ENCODE data around the gene SLC25A44. TPM values are rescaled to one million over a fixed set of nuclear protein-coding genes. Genes with fewer than 3 reads are reported as not detected.

Gene SLC25A44
- total RNA-seq, 1 experiment from 2014 or later: 30.9 TPM

GRCh38 chr1:156155756-156156510 lies 38.0 kb upstream of the SLC25A44 start:
- Histone ChIP-seq H3K27ac (ENCODE audit: low read depth, low read length, poor library complexity, severe bottlenecking) (no peak overlapping the region), H3K9me3 (ENCODE audit: low read depth, low read length, poor library complexity, severe bottlenecking) (no peaks in the 10 kb centered on the region), H3K36me3 (ENCODE audit: insufficient read depth, low read length, poor library complexity, severe bottlenecking) (no peaks in the 10 kb centered on the region), H3K27me3 (replicated peaks; ENCODE audit: insufficient read depth, low read depth, low read length, poor library complexity) (no peaks in the 10 kb centered on the region), H3K4me3 (ENCODE audit: low read depth, low read length, poor library complexity, severe bottlenecking) (no peak overlapping the region), H3K4me1 (ENCODE audit: insufficient read depth, low read length, poor library complexity, severe bottlenecking) (peaks cover 5% of the 10 kb centered on the region)
- TF ChIP-seq CTCF (conservative IDR thresholded peaks at IDR 0.05; ENCODE audit: low read depth, low read length) (no peak), EZH2 (IDR thresholded peaks at IDR 0.05; ENCODE audit: borderline replicate concordance, low read depth, low read length, poor library complexity, severe bottlenecking) (no peak)
- ChIA-PET CTCF (no interaction called here), POLR2A (ENCODE audit: low non-redundant PET) (no interaction called here)
- DNase-seq (ENCODE audit: low spot score): no peak
- intact Hi-C loops (cut with micrococcal nuclease; ENCODE audit: unreplicated experiment): no loop called here
- no TSS peak for BruUV-seq (replicated peaks)

DNA sequence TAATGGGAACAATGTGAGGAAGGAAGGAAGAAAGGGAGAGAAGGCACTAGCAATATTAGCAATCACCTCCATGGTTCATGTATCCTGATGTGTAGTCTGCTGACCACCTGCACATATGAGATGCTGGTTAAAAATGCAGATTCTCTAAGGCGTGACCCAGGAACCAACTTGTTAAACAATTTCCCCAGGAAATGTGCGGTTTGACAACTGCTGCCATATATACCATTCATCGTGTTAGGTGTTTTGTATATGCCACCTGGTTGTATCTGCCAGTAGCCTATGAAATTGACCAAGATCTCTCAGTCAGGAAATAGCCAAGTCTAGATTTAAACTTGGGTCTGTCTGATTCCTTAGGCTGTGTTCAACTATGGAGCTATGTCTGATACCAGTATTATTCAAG lies 36.4 kb upstream of the SLC25A44 start:
- H3K9me3 ChIP-seq (ENCODE audit: low read depth, low read length, poor library complexity, severe bottlenecking): no peaks in the 10 kb centered on the region
- no peaks in the 10 kb centered on the region for H3K27me3 ChIP-seq (replicated peaks; ENCODE audit: insufficient read depth, low read depth, low read length, poor library complexity)
- DNase-seq (ENCODE audit: low spot score): no peak
- H3K4me3 ChIP-seq (ENCODE audit: low read depth, low read length, poor library complexity, severe bottlenecking): no peak overlapping the region
- CTCF ChIA-PET: no interaction called here
- intact Hi-C loops (cut with micrococcal nuclease; ENCODE audit: unreplicated experiment): no loop called here
- no TSS peak for BruUV-seq (replicated peaks)
- TF ChIP-seq CTCF (conservative IDR thresholded peaks at IDR 0.05; ENCODE audit: low read depth, low read length) (no peak), EZH2 (IDR thresholded peaks at IDR 0.05; ENCODE audit: borderline replicate concordance, low read depth, low read length, poor library complexity, severe bottlenecking) (no peak)
- no peak overlapping the region for H3K27ac ChIP-seq (ENCODE audit: low read depth, low read length, poor library complexity, severe bottlenecking)
- POLR2A ChIA-PET (ENCODE audit: low non-redundant PET): no interaction called here
- H3K36me3 ChIP-seq (ENCODE audit: insufficient read depth, low read length, poor library complexity, severe bottlenecking): no peaks in the 10 kb centered on the region
- H3K4me1 ChIP-seq (ENCODE audit: insufficient read depth, low read length, poor library complexity, severe bottlenecking): peaks cover 10% of the 10 kb centered on the region

DNA sequence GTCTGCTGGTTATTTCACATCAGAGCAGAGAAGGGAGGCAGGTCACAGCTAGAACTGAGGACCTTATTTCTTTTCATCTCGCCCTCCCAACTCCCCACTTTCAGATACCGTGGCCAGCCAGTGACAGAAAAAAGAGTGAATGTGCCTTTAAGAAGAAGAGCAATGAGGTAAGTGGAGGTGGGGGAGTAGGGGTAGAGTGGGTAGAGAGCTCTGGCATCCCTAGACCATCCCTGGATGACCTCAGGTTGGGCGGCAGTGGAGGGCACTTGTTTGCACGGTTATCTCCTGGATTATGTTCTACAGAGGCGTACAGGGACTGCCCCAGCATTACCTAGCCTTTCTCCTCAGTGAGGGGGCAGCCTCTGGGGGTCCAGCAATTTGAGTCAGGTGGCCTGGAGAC lies 35.9 kb upstream of the SLC25A44 start:
- intact Hi-C loops (cut with micrococcal nuclease; ENCODE audit: unreplicated experiment): no loop called here
- H3K27ac ChIP-seq (ENCODE audit: low read depth, low read length, poor library complexity, severe bottlenecking): no peak overlapping the region
- POLR2A ChIA-PET (ENCODE audit: low non-redundant PET): no interaction called here
- TF ChIP-seq EZH2 (IDR thresholded peaks at IDR 0.05; ENCODE audit: borderline replicate concordance, low read depth, low read length, poor library complexity, severe bottlenecking) (no peak), CTCF (conservative IDR thresholded peaks at IDR 0.05; ENCODE audit: low read depth, low read length) (no peak)
- H3K4me3 ChIP-seq (ENCODE audit: low read depth, low read length, poor library complexity, severe bottlenecking): no peak overlapping the region
- H3K27me3 ChIP-seq (replicated peaks; ENCODE audit: insufficient read depth, low read depth, low read length, poor library complexity): no peaks in the 10 kb centered on the region
- BruUV-seq (replicated peaks): no TSS peak
- CTCF ChIA-PET: no interaction called here
- H3K36me3 ChIP-seq (ENCODE audit: insufficient read depth, low read length, poor library complexity, severe bottlenecking): no peaks in the 10 kb centered on the region
- no peak for DNase-seq (ENCODE audit: low spot score)
- H3K9me3 ChIP-seq (ENCODE audit: low read depth, low read length, poor library complexity, severe bottlenecking): no peaks in the 10 kb centered on the region
- peaks cover 10% of the 10 kb centered on the region for H3K4me1 ChIP-seq (ENCODE audit: insufficient read depth, low read length, poor library complexity, severe bottlenecking)
